ENCODE results near the gene TRAPPC5. TPM values are rescaled to one million over a fixed set of nuclear protein-coding genes. Genes with fewer than 3 reads are reported as not detected.

The TRAPPC5 gene
- total RNA-seq (ENCODE audit: unreplicated experiment): 142 TPM
- long read RNA-seq, full-length matches to known transcripts: 158 of 160 reads
- long read RNA-seq, partial matches to known transcripts: 0 of 160 reads
- long read RNA-seq, other reads (novel, unspliced or antisense): 2 of 160 reads

DNA sequence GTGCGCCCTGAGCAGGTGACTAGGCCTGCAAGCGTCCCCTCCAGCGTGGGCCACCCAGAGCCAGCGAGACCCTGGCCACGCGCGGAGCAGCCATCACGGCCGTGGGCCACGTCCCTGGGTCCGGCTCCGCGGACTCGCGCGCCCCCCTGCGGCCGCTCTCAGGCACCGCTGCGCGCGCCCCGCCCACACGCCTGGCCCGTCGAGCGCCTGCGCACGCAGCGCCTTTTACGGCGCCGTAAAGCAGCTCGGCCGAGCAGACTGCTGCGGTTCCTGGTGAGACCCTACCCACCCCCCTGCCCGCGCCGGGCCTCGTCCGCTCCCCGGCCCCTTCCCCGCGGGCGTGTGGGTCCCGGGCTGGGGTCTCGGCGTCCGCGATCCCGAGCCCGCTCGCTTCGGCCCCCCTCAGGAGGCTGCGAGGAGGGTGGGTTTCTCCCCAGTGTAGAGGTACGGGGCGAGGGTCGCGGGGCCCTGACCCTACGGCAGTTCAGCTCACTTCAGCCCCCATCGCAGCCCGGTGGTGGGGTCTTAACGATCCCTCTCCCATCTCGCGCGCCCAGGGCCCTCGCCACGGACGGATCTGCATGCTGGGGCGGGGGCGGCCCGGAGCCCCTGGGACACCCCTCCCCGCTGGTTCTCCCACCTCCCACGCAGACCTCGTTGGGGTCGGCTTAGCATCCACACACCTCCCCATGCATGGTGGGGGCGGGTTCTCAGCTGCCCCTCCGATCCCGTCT lies at the start of gene TRAPPC5:
Gene TRAPPC5, plus strand, starts transcription at position 228 of the 734 bp plus-strand sequence. CDS start 1,421 bp downstream, outside the sequence.
- peak; percentile 93 for DNase-seq
- peak within 1 kb of the TSS; percentile 90 for H3K4me3 Mint-ChIP-seq (ENCODE audit: unreplicated experiment)
- peaks cover 20% of the 10 kb centered on the region for H3K4me1 Mint-ChIP-seq (ENCODE audit: low read depth, unreplicated experiment)
- peak within 1 kb of the TSS; percentile 90 for H3K27ac Mint-ChIP-seq (ENCODE audit: unreplicated experiment)
- TF ChIP-seq, protein P1, sequence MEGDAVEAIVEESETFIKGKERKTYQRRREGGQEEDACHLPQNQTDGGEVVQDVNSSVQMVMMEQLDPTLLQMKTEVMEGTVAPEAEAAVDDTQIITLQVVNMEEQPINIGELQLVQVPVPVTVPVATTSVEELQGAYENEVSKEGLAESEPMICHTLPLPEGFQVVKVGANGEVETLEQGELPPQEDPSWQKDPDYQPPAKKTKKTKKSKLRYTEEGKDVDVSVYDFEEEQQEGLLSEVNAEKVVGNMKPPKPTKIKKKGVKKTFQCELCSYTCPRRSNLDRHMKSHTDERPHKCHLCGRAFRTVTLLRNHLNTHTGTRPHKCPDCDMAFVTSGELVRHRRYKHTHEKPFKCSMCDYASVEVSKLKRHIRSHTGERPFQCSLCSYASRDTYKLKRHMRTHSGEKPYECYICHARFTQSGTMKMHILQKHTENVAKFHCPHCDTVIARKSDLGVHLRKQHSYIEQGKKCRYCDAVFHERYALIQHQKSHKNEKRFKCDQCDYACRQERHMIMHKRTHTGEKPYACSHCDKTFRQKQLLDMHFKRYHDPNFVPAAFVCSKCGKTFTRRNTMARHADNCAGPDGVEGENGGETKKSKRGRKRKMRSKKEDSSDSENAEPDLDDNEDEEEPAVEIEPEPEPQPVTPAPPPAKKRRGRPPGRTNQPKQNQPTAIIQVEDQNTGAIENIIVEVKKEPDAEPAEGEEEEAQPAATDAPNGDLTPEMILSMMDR (IDR thresholded peaks at IDR 0.05; ENCODE audit: partially characterized antibody, unreplicated experiment): peak; percentile 94
- peaks cover 8% of the 10 kb centered on the region for H3K27me3 Mint-ChIP-seq (ENCODE audit: unreplicated experiment)
- no peaks in the 10 kb centered on the region for H3K36me3 Mint-ChIP-seq (ENCODE audit: unreplicated experiment)
- peaks cover 10% of the 10 kb centered on the region for H3K9me3 Mint-ChIP-seq (ENCODE audit: unreplicated experiment)

DNA sequence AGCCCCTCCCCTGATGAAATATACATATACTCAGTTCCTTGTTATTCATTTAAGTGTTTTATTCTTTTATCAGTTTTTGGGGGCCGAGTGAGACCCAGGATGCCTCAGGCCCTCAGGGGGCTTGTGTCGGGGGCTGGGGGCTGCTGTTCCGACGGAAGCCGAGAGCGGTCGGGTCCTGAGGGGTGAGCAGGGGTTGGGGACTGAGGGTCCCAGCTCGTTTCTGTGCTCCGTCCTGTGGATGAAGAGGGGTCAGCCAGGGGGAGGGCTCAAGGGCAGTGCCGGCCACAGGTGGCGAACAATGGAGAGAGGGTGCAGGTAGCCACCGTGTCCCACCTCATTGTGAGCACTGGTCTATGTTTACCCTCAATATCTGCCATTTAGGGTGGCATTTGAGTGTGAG lies 49.1 kb upstream of the TRAPPC5 start:
- H3K27me3 Mint-ChIP-seq (ENCODE audit: unreplicated experiment): peaks cover 18% of the 10 kb centered on the region
- no peak for DNase-seq
- H3K36me3 Mint-ChIP-seq (ENCODE audit: unreplicated experiment): no peaks in the 10 kb centered on the region
- peaks cover 16% of the 10 kb centered on the region for H3K9me3 Mint-ChIP-seq (ENCODE audit: unreplicated experiment)
- TF ChIP-seq, protein P1 (IDR thresholded peaks at IDR 0.05; ENCODE audit: partially characterized antibody, unreplicated experiment): no peak
- H3K27ac Mint-ChIP-seq (ENCODE audit: unreplicated experiment): no peak overlapping the region
- no peak overlapping the region for H3K4me3 Mint-ChIP-seq (ENCODE audit: unreplicated experiment)
- peaks cover 11% of the 10 kb centered on the region for H3K4me1 Mint-ChIP-seq (ENCODE audit: low read depth, unreplicated experiment)

DNA sequence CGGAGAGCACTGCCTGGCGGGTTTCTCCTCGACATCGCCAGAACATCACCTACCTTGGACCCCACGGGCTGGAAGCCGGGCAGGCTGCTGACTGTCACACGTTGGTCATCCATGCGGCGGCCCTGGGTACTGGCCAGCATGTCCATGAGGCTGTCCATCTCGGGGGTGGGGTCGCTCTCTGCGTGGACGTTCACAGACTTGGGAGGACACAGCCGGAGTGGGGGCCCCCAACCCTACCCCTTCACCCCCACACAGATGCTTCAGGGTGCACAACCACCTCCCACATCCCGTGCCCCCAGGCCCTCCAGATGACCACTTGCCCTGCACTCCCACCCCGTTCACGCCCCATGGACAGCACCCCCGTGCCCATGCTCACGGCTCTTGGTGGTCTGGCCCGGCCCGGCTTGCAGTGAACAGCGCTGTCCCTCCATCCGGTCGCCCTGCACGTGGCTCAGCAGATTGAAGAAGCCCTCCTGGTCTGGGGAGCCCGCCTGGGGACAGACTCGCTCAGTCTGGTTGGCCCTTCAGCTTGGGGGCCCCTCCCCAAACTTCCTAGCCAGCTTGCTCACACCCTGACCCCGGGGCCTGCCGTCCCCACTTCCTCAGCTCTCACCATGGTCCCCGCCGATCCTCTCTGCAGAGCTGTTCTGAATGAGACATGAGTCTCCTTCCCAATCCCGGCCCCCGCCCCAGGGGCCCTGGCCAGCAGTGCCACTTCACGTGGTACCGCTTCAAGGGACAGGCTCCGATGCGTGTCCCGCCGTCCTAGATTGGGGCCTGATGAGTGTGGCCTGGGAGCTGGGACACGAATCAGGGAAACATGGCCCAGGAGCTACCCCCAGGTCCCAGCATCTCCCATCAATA lies 48.1 kb upstream of the TRAPPC5 start:
- H3K36me3 Mint-ChIP-seq (ENCODE audit: unreplicated experiment): no peaks in the 10 kb centered on the region
- no peak overlapping the region for H3K27ac Mint-ChIP-seq (ENCODE audit: unreplicated experiment)
- H3K4me3 Mint-ChIP-seq (ENCODE audit: unreplicated experiment): no peak overlapping the region
- no peak for DNase-seq
- peaks cover 20% of the 10 kb centered on the region for H3K27me3 Mint-ChIP-seq (ENCODE audit: unreplicated experiment)
- H3K4me1 Mint-ChIP-seq (ENCODE audit: low read depth, unreplicated experiment): peaks cover 11% of the 10 kb centered on the region
- peaks cover 14% of the 10 kb centered on the region for H3K9me3 Mint-ChIP-seq (ENCODE audit: unreplicated experiment)
- TF ChIP-seq, protein P1 (IDR thresholded peaks at IDR 0.05; ENCODE audit: partially characterized antibody, unreplicated experiment): no peak

DNA sequence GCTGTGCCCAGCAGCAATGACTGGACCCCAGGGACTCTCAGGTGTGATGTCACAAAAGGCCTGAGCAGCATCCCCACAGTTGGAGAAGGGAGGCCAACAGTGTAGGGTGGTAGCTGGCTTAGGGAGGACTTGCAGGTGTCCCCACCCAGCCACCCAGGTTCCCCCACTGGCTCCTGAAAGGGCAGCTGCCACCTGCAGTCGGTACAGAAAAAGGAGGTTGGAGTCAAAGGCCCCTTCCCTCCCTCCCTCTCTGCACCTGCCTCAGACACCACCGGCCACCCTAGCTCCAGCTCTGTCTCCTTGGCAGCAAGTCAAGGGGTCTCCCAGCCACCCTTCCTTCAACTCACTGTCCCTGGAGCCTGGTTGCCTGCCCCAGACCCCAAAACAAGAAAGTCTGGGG lies 46.9 kb upstream of the TRAPPC5 start, which contains the start of gene PCP2:
Gene PCP2, minus strand, starts transcription at position 22 of the 400 bp plus-strand sequence. CDS start 262 bp downstream, outside the sequence.
- DNase-seq: no peak
- no peak within 1 kb of the TSS for H3K4me3 Mint-ChIP-seq (ENCODE audit: unreplicated experiment)
- peaks cover 18% of the 10 kb centered on the region for H3K27me3 Mint-ChIP-seq (ENCODE audit: unreplicated experiment)
- no peaks in the 10 kb centered on the region for H3K36me3 Mint-ChIP-seq (ENCODE audit: unreplicated experiment)
- H3K27ac Mint-ChIP-seq (ENCODE audit: unreplicated experiment): no peak within 1 kb of the TSS
- peaks cover 6% of the 10 kb centered on the region for H3K4me1 Mint-ChIP-seq (ENCODE audit: low read depth, unreplicated experiment)
- TF ChIP-seq, protein P1 (IDR thresholded peaks at IDR 0.05; ENCODE audit: partially characterized antibody, unreplicated experiment): no peak
- H3K9me3 Mint-ChIP-seq (ENCODE audit: unreplicated experiment): peaks cover 14% of the 10 kb centered on the region
